GM18502 (cell line): ENCODE measurements around the gene CALHM1.
A peak's percentile ranks its signal among the peaks of the same experiment; 100 is the strongest.

Experiments
- ATAC-seq: cut with Tn5 transposase; IDR thresholded peaks from one replicate; pipeline ENCODE4 v1.9.1; 2021; ENCODE audit warnings: mild to moderate bottlenecking; ENCODE audit not compliant: unreplicated experiment, poor library complexity

The CALHM1 gene

DNA sequence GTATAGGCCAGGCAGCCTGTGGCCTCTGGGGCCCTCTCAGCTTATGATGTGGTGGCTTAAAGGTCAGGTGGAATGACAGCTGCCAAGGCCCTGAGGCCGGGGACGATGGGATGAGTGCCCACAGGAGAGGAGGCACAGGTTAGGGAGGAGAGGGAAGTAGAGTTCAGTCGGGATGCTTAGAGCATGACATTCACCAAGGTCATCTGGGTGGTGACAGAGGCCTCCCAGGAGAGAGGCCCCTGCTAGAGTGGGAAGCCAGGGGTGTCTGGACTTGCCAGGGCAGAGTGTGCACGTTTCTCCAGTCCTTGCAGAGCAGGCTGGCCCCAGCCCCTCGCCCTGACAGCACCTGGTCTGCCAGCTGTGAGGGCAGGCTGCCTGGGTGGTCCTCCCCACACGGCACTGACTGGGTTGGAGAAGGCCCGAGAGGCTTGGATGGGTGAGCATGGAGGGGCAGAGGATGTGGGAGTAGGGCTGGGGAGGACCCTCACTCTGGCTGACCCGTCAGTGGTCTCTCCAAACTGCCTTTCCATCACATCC, 1.5 kb downstream of the CALHM1 start:
- ATAC-seq: no peak

DNA sequence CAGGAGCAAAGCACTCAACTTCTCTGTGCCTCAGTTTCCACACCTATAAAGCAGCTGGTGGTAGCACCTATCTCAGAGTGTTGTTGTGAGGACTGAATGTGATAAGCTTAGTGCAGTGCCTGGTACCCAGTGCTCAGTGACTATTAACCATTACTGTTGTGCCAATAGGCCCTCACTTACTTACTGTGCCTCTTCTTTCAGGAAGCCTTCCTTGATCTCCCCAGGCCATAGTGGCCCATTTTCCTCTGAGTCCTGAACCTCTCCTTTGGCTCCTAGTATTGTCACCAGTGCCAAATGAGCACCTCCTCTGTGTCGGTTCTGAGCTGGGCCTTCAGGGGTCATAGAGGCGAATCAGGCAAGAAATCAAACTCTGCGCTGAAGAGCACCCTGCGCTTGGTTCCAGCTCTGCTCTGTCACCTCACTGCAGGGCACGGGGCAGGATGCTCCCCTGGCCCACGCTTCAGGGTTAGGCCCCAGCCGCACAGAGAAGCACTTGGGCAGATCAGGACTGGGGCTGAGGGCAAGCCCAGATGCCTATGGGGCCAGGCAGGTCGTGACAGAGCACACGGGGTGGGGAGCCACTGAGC, 2.5 kb downstream of the CALHM1 start:
- no peak for ATAC-seq

DNA sequence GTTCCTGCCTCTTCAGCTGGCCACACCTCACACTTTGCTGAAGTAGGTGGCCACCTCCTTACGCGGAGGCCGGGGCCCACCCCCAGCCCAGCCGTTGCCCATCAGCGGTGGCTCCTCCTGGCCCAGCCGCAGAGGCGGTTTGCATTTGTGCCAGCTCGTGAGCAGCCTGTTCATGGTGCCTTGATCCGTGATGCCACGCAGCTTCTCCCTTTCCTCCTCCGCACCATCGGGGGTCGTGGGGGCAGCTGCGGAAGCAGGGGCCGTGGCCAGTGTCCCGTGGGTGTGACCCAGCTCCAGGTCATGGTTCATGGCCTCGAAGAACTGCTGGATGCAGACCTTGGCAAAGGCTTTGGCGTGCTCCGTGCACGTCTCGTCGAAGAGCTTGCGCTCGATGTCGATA, 3.5 kb downstream of the CALHM1 start:
- ATAC-seq: no peak

DNA sequence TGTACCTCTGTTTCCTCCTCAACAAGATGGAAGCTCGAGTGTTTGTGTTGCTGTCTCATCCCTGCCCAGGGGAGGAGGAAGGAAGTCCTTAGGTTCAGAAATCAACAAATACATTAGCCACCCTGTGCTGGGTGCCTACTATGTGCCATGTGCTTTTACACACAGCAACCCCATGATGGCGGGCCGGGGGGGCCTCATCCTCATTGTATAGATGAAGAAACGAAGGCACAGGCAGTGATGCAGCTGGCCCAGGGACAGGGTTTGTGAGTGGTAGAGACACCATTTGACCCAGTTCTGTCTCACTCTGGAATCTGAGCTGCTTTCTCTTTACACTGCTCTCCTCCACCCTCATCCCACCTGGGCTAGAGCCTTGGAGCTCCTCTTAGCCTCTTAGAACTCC, 4.7 kb downstream of the CALHM1 start:
- ATAC-seq: no peak

DNA sequence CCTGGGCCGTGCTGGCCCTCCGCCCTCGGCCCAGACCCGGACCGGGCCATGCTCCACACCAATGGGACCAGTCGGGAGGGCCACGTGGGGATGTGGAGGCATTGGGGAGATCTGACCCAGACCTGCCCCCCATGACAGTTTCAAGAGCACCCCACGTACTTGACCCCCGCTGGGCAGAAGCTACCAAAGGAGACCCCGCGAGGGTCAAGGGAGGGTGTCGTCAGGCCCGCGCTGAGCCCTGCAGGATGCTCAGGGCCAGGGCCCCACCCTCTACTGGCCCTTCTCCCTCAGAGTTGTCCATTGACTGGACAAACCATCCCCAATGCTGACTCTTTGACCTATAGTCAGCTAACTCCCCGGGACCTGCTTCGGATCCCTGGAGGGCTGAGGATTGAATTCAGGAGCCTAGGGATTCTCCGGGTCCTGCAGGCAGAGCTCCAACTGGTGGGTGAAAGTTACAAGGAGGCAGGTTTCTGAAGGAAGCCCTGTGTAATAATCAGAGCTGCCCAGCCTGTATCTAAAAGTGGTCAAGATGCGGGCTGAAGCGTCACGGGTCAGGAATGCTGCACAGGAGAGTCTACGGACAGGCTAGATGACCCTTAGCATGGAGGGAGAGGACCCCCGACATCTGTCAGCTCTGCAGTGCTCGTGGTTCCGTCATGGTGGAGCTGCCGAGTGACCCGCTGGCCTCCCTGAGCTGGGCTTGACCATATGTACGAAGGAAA, 6.0 kb downstream of the CALHM1 start:
- ATAC-seq: no peak

DNA sequence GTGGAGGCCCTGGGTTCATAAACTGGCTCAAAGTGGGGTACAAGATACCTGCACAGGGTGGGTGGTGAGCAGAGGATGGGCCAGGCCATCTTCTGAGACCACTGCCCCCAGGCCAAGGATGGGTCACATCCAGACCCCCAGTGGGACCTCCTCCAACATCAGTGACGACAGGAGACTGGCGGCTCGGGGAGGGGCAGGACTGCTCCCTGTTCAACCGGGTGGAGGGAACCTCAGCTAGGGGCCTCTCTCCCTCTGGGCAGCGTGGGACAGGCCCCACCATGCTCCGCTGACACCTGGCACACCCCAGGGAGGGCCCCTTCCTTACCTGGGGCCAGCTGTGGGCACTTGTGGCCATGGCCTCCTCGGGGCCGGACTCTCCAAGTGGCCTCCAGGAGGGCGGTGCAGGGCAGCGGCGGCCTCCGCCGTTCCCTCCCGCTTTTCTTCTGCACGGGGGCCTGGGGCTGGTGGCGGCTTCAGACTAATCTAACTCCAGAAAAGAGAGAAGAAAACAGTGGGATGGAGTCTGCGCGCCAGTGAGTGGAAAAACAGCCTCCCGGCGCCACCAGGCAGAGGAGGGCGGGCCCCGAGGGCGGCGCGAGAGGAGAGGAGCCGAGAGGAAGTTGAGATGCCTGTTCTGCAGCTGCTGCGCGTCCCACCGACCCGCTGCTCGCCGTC, 6.7 kb downstream of the CALHM1 start, which contains the start of gene CALHM2:
Gene CALHM2, minus strand, starts transcription at position 540 of the 675 bp plus-strand sequence. CDS start 2,429 bp downstream, outside the sequence.
- ATAC-seq: peak; percentile 70

DNA sequence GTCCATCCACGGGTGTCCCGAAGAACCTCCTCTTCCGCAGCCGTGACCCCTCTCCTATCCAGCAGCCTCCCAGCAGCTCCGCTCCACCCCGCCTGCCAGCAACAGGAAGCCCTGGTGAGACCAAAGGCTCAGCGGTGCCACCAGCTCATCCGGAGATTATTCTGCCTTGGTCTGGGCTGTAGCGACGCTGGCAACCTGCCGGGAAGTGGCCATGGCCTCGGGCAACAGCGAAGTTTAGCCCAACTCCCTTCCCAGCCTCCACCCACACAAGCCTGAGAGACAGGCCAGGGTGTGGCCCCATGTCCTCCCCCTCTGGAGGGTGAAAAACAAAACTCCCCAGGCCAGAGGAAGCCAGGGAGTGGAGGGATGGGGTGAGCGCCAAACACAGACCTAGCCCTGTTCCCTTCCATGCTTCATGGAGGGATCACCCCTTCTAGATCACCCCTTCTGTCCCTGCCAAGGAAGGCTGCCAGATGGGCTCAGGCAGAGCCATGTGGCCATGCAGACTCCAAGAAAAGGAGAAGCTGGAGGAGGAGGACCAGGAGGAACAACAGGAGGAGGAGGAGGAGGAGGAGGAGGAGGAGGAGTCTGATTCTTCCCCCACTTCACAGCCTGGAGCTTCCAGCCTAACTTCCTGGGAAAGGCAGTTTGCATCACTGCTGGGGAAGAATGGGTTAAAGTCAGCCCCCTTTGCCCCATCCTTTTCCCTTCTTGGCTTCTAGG, 7.4 kb downstream of the CALHM1 start:
- no peak for ATAC-seq

GRCh38 chr10:103450201-103450695, 8.5 kb downstream of the CALHM1 start:
- ATAC-seq: no peak

- no peak for ATAC-seq
Measured at GRCh38 chr10:103449208-103450144, 9.2 kb downstream of the CALHM1 start.

DNA sequence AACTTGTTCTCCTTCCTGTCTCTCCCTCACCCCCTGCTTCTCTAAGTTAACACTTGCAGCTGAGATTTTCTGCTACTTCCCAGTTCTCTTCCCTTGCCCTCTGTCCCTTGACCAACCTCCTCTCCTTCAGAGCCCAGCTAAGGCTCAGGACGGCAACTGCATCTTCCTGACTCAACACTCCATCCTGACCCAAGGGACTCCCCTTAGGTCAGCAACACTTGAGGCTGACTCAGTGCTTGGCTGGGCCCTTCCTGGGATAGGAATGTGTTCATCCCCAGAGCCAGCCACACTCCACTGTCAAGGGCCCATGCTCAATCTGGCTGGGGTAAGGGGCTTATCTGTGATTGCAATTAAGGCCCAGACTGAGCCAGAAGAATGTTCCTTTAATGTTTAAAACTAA, 10.0 kb downstream of the CALHM1 start:
- ATAC-seq: no peak

DNA sequence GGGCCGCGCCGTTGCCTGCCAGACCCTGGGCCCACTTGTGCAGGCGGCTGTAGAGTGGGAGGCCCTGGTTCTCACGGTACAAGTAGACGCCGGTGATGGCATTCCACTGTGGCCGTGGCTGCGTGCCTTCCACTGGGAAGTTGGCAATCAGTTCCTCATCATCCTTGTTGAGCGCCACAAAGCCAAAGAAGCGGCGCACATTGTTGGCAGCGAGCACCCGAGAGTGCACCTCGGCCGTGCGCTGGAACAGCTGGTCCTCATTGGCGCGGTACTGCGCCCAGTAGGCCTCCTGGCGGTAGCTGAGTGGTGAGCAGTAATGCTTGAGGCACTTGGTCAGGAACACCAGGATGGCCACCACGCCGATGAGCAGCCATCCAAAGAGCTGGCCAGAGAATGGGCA, 11.5 kb downstream of the CALHM1 start:
- ATAC-seq: no peak

DNA sequence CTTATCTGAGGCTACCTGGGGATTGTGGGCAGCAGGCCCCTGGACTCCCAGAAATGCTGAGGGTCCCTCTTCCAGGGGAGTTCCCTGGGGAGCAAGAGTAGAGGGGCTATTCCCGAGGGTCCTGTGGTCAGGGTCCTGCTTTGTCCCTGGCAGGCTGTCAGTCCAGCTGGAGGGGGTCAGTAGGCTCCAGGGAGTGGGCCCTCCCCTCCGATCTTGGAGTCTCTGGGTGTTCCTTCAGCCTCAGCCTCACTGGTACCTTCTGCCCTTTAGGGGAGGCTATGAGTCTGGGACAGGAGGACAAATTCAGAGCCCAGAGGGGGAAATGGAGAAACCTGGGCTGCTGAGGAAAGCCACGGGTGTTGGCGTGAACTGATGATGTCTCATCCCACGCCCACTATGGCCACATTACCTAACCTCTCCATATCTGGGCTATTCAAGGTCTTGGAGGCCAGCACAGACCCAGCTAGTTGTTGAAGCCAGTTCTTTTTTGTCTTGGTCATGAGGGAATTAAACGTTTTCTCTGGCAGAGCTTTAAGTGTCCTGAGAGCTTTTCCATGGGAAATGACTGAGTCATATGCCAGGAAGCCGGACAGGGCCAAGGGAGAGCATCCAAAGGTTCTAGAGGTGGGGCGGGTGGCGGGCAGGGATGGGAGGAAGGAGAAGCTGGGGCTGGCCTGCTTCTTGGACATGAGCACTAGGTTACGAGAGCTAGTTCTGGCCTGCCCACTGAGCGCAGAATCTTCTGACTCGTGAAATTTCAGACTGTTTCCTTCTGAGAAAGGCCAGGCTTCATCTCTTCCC, 12.7 kb downstream of the CALHM1 start:
- ATAC-seq: no peak

DNA sequence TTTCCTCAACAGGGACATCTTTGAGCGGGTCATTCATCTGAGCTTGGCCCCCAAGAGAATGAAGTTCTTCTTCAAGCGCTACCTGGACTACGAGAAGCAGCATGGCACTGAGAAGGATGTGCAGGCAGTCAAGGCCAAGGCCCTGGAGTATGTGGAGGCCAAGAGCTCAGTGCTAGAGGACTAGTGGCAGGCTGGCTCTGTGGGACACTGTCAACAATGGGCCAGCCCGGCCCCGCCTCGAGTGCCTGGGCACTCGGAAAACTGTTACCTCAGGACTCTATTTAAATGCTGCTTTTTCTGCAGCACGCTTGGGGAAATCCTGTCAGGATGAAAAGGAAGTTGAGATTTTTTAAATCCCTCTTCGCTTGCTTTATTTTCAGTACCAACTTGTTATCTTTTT, 13.3 kb downstream of the CALHM1 start:
- no peak for ATAC-seq

DNA sequence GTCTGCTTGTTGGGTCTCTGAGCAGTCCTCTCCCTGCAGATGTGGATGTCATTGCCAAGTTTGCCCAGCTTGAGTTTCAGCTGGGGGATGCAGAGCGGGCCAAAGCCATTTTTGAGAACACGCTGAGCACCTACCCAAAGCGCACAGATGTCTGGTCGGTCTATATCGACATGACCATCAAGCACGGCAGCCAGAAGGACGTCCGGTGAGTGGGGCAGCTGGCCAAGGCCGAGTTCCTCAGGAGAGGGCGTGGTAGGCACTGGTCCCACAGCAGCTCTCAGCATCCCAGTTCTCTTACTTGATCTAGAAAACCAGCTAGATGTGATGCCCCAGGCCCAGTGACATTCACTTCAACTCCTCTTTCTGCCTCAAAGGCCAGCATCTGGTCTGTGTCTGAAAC, 14.2 kb downstream of the CALHM1 start:
- ATAC-seq: no peak

DNA sequence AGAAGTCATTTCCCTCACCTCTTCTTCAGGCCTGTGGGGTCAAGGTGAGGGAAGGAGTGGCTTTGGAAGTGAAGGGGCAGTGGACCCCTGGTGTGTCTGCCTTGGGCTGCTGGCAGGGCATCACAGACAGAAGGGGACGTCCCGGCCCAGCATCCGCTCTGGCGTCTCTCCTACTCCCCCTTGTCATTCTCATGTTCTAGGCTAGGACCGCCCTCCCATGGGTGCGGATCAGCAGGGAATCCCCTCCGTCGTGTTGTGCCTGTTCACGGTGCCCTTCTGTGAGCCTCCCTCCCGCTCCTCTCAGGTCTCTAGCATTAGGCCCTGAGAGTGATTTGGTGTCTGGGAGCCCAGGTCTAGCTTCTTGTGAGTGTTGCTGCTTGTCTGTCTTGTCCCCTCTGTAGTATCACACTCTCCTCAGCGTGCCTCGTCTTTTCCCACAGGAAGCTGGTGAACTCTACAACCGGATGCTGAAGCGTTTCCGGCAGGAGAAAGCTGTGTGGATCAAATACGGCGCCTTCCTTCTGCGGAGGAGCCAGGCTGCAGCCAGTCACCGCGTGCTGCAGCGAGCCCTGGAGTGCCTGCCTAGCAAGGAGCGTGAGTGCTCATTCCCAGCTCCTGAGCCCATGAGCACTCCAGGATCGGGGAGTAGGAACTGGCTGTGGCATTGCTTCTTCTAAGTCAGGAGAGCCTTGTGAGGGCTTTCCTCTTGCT, 15.1 kb downstream of the CALHM1 start:
- ATAC-seq: no peak

- no peak for ATAC-seq
Measured at GRCh38 chr10:103442031-103442461, 16.7 kb downstream of the CALHM1 start.

GRCh38 chr10:103441611-103442010, 17.1 kb downstream of the CALHM1 start:
- no peak for ATAC-seq

DNA sequence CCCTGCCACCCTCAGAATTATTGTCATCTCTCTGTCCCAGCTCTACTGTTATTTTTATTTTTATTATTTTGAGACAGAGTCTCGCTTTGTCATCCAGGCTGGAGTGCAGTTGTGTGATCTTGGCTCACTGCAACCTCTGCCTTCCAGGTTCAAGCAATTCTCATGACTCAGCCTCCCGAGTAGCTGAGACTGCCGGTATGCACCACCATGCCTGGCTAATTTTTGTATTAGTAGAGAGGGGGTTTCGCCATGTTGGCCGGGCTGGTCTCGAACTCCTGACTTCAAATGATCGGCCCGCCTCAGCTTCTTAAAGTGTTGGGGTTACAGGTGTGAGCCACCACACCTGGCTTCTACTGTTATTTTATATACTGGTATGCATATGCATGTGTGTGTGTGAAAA, 17.5 kb downstream of the CALHM1 start:
- ATAC-seq: no peak
